WERI-Rb-1 (cell line): Measurements from ENCODE around the gene MTHFD2.
A peak's percentile ranks its signal among the peaks of the same experiment; 100 is the strongest.

Experiments used
- DNase-seq: peaks from one replicate; pipeline ENCODE4 v3.0.0-alpha.2; 2020
- H3K27ac ChIP-seq: fragments of 250-450 bp; sonication (Bioruptor Pico); 2 replicates; pipeline ENCODE4 v1.5.1; 2020; ENCODE audit warnings: mild to moderate bottlenecking, moderate library complexity
- H3K27me3 ChIP-seq: fragments of 250-450 bp; sonication (Bioruptor Pico); 2 replicates; pipeline ENCODE4 v1.5.1; 2021; ENCODE audit warnings: mild to moderate bottlenecking, low read depth, moderate library complexity; ENCODE audit not compliant: insufficient read depth, severe bottlenecking
- H3K36me3 ChIP-seq: fragments of 250-450 bp; sonication (Bioruptor Pico); 2 replicates; pipeline ENCODE4 v1.5.1; 2020; ENCODE audit warnings: mild to moderate bottlenecking, moderate library complexity
- H3K4me3 ChIP-seq: 2 replicates; pipeline ENCODE4 v1.5.1; 2011; ENCODE audit warnings: low read depth, mild to moderate bottlenecking, control low read depth, low read length
- H3K9me3 ChIP-seq: fragments of 250-450 bp; sonication (Bioruptor Pico); 2 replicates; pipeline ENCODE4 v1.5.1; 2021; ENCODE audit warnings: mild to moderate bottlenecking, moderate library complexity; ENCODE audit not compliant: severe bottlenecking
- TF ChIP-seq, protein P1 (sequence below): IDR thresholded peaks from 2 replicates; pipeline ENCODE4 v1.5.1; 2011; ENCODE audit warnings: low read depth, mild to moderate bottlenecking, control low read depth, inconsistent platforms, low read length

Gene MTHFD2

GRCh38 chr2:74162951-74163350, 35.5 kb upstream of the MTHFD2 start:
- DNase-seq = no peak
- TF ChIP-seq, protein P1, sequence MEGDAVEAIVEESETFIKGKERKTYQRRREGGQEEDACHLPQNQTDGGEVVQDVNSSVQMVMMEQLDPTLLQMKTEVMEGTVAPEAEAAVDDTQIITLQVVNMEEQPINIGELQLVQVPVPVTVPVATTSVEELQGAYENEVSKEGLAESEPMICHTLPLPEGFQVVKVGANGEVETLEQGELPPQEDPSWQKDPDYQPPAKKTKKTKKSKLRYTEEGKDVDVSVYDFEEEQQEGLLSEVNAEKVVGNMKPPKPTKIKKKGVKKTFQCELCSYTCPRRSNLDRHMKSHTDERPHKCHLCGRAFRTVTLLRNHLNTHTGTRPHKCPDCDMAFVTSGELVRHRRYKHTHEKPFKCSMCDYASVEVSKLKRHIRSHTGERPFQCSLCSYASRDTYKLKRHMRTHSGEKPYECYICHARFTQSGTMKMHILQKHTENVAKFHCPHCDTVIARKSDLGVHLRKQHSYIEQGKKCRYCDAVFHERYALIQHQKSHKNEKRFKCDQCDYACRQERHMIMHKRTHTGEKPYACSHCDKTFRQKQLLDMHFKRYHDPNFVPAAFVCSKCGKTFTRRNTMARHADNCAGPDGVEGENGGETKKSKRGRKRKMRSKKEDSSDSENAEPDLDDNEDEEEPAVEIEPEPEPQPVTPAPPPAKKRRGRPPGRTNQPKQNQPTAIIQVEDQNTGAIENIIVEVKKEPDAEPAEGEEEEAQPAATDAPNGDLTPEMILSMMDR = no peak
- Histone ChIP-seq H3K4me3 (no peak overlapping the region), H3K27ac (no peak overlapping the region), H3K9me3 (no peaks in the 10 kb centered on the region), H3K27me3 (no peaks in the 10 kb centered on the region), H3K36me3 (peaks cover 93% of the 10 kb centered on the region)

DNA sequence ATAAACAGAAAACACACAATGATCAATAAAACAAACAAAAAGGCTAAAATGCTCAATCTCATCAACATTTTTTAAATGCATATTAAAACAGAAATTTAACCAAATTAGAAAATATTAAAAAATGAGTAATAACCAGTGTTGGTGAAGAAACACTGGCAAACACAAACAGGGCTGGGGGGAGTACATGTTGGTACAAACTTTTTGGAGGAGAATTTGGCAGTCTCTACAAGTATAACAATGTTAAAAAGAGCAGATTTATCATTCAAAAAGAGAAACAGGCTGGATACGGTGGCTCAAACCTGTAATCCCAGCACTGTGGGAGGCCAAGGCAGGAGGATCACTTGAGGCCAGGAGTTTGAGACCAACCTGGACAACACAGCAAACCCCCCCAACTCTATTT, 33.7 kb upstream of the MTHFD2 start:
- TF ChIP-seq, protein P1 = no peak
- Histone ChIP-seq H3K27me3 (no peaks in the 10 kb centered on the region), H3K27ac (no peak overlapping the region), H3K4me3 (no peak overlapping the region), H3K9me3 (no peaks in the 10 kb centered on the region), H3K36me3 (peaks cover 93% of the 10 kb centered on the region)
- DNase-seq = no peak

DNA sequence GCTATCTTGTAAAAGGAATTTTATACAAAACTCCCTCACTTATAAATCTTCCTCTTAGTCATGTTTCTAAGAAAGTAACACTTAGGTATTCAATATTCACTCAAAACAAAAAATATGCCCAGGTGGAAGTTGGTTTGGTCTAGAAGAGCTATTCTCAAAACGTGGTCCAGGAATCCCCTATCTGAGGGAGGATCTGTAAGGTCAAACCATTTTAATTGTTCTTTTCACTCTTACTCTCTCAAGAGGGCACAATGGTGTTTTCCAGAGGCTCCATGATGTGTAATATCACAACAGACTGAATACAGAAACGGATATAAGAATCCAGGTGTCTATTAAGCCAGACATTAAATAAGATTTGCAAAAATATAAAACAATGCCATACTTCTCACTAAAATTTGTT, 29.7 kb upstream of the MTHFD2 start:
- Histone ChIP-seq H3K4me3 (no peak overlapping the region), H3K9me3 (no peaks in the 10 kb centered on the region), H3K36me3 (peaks cover 88% of the 10 kb centered on the region), H3K27ac (no peak overlapping the region), H3K27me3 (no peaks in the 10 kb centered on the region)
- no peak for DNase-seq
- TF ChIP-seq, protein P1 = no peak

DNA sequence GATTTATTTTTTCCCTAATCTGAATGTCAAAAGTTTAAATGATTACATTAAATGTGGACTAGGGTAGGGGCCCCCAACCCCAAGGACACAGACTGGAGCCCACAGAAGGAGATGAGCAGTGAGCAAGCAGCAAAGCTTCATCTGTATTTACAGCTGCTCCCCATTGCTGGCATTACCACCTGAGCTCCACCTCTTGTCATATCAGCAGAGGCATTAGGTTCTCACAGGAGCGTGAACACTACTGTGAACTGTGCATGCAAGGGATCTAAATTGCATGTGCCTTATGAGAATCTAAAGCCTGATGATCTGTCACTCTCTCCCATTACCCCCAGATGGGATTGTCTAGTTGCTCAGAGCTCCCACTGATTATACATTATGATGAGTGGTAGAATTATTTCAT, 23.5 kb upstream of the MTHFD2 start:
- DNase-seq = no peak
- Histone ChIP-seq H3K27me3 (no peaks in the 10 kb centered on the region), H3K9me3 (peaks cover 4% of the 10 kb centered on the region), H3K36me3 (peaks cover 54% of the 10 kb centered on the region), H3K4me3 (no peak overlapping the region), H3K27ac (no peak overlapping the region)
- TF ChIP-seq, protein P1 = no peak

- Histone ChIP-seq H3K4me3 (peak overlapping the region; percentile 97), H3K36me3 (peaks cover 27% of the 10 kb centered on the region), H3K9me3 (peaks cover 4% of the 10 kb centered on the region), H3K27ac (peak overlapping the region; percentile 99), H3K27me3 (no peaks in the 10 kb centered on the region)
- no peak for DNase-seq
- TF ChIP-seq, protein P1 = no peak
These were observed 20.7 kb upstream of the MTHFD2 start for GRCh38 chr2:74177696-74178095.
